Erythroblast (primary cell): ENCODE measurements around the gene STOML1.

ENCODE experiments used
- GATA1 ChIP-seq: IDR thresholded peaks from 2 replicates; pipeline ENCODE4 v1.6.1; 2011; ENCODE audit warnings: low read depth, mild to moderate bottlenecking, control low read depth, low read length, moderate library complexity
- POLR2A ChIP-seq: IDR thresholded peaks from 2 replicates; pipeline ENCODE4 v1.6.1; 2011; ENCODE audit warnings: mild to moderate bottlenecking, low read length

DNA sequence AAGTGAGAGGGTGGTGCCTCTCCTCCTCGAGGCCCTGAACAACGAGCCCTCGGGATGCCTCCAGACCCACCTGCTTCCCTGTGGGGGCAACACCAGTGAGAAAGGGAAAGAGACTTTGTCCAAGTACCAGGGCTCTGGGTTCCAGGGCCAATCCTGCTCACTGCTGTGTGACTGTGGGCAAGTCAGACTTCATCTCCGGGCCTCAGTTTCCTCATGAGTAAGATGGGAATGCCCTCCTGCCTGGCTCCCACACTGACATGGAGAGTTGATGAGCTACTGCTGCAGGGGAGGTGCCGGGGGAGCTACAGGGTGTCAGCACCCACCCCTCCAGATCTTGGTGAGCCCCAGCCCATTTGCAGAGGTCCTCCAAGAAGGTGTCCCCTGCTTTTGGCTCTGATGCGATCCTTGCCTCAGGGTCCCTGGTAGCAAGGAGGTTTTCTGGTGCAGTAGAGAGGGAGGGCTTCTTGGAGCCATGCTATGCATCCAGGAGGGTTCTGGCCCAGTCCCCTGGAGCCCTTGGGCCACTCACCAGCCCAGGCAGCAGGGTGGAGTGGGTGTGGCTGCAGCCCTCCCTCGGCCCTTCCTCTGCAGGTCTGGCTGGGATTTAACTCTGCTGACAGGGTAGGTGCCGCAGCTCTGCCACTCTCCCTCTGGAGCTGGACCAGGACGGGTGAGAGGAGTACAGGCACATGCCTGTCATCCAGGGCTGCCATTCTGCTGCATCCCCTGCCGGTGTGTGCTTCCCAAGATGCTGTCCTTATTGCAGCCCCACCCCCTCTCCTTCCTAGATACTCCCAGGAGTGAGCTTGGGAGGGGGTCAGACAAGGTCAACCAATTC is 39.0 kb downstream of the STOML1 start:
- no peak for TF ChIP-seq POLR2A
- TF ChIP-seq GATA1: no peak
